ENCODE measurements around the gene TDRD12.

DNA sequence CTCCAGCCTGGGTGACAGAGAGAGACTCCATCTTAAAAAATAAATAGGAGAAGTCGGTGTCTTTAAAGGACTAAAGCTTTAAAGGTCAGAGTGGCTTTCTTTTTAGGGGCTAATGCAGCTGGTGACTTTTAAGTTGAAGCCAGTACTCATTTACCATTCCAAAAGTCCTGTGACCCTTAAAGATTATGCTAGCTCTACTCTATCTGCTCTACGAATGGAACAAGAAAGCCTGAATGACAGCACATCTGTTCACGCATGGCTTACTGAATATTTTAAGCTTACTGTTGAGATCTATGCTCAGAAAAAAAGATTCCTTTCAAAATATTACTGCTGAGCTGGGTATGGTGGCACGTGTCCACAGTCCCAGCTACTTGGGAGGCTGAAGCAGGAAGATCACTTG lies 16.4 kb downstream of the TDRD12 start:
- TF ChIP-seq, protein P1, sequence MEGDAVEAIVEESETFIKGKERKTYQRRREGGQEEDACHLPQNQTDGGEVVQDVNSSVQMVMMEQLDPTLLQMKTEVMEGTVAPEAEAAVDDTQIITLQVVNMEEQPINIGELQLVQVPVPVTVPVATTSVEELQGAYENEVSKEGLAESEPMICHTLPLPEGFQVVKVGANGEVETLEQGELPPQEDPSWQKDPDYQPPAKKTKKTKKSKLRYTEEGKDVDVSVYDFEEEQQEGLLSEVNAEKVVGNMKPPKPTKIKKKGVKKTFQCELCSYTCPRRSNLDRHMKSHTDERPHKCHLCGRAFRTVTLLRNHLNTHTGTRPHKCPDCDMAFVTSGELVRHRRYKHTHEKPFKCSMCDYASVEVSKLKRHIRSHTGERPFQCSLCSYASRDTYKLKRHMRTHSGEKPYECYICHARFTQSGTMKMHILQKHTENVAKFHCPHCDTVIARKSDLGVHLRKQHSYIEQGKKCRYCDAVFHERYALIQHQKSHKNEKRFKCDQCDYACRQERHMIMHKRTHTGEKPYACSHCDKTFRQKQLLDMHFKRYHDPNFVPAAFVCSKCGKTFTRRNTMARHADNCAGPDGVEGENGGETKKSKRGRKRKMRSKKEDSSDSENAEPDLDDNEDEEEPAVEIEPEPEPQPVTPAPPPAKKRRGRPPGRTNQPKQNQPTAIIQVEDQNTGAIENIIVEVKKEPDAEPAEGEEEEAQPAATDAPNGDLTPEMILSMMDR (IDR thresholded peaks at IDR 0.05): no peak
- TF ChIP-seq POLR2AphosphoS5 (IDR thresholded peaks at IDR 0.05) (no peak), POLR2A (IDR thresholded peaks at IDR 0.05) (no peak), EP300 (IDR thresholded peaks at IDR 0.05) (no peak)
